ENCODE measurements around the gene CAPN3.

The CAPN3 gene

DNA sequence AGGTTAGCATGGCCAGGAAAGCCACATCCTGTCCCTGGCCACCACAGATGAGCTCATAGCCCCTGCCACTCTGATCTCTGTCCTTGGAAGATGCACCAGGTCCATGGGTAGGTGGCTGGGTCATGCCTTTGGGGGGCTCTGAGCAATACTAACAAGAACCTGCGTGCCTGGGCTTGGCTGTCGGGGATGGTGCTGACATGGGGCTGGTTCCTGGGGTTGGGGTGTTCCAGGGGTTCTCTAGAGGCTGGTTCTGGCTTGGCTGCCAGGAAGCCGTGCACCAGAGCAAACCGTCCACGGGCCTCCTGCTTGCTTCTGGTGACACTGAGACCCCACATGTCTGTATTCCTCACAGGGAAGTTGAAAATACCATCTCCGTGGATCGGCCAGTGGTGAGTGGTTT lies 44.1 kb downstream of the CAPN3 start (continued):
- TF ChIP-seq, protein P1, sequence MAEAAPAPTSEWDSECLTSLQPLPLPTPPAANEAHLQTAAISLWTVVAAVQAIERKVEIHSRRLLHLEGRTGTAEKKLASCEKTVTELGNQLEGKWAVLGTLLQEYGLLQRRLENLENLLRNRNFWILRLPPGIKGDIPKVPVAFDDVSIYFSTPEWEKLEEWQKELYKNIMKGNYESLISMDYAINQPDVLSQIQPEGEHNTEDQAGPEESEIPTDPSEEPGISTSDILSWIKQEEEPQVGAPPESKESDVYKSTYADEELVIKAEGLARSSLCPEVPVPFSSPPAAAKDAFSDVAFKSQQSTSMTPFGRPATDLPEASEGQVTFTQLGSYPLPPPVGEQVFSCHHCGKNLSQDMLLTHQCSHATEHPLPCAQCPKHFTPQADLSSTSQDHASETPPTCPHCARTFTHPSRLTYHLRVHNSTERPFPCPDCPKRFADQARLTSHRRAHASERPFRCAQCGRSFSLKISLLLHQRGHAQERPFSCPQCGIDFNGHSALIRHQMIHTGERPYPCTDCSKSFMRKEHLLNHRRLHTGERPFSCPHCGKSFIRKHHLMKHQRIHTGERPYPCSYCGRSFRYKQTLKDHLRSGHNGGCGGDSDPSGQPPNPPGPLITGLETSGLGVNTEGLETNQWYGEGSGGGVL (tag by site-specific recombination; IDR thresholded peaks at IDR 0.05), result no peak
- TF ChIP-seq ZNF473 (tag by site-specific recombination; IDR thresholded peaks at IDR 0.05) (no peak), ZNF558 (tag by site-specific recombination; IDR thresholded peaks at IDR 0.05) (no peak), ZNF600 (tag by site-specific recombination; IDR thresholded peaks at IDR 0.05) (no peak), ZNF239 (tag by site-specific recombination; IDR thresholded peaks at IDR 0.05) (no peak), ZSCAN4 (tag by site-specific recombination; IDR thresholded peaks at IDR 0.05) (no peak), ZSCAN23 (tag by site-specific recombination; IDR thresholded peaks at IDR 0.05) (no peak), KLF8 (tag by site-specific recombination; IDR thresholded peaks at IDR 0.05) (no peak)

DNA sequence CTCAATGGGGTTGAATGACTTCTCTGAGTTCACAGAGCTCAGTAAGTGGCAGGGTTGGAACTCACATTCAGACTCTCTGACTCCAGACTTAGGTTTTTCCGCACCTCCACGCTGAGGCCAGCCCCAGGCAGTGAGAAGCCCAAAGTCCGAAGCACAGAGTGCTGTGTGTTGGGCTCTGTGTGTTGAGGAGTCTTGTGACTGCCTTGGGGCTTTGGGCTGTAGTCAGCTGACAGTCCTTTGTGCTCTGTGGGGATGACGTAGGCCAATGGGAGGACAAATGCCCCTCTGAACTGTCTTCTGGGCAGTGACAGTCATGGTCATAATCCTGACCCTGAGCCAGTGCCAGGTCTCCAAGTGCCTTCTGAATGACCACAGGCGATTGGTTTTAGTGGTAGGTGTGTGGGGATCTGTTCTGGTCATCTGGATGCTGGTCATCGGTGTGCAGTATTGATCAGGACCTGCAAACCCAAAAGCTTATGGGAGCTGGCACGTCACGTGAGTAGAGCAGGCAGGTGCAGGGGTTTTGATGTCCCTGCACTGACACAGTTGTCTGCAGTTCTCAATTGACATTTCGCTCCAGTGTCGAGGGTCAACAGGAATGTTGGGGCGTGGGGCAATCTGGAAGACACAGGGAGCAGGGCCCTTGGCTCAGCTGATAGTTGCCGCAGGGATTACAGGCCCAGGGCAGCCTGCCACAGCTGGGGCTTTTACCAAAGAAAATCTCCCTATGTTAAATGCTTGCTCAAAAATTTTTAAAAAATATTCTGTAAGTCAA lies 45.3 kb downstream of the CAPN3 start:
- Histone ChIP-seq H3K36me3 (ENCODE audit: control insufficient read depth in 2 of 2, insufficient read depth in 1 of 2, low read length in 2 of 2) (no peaks in the 10 kb centered on the region), H3K9me3 (ENCODE audit: control insufficient read depth, insufficient read depth, low read depth, low read length) (no peaks in the 10 kb centered on the region), H3K27ac (ENCODE audit: extremely low read depth, low read depth, low read length) (no peak overlapping the region), H3K4me1 (ENCODE audit: control insufficient read depth, insufficient read depth, low read length) (no peaks in the 10 kb centered on the region), H3K4me3 (ENCODE audit: low read depth, low read length) (no peak overlapping the region)
- ChIA-PET CTCF (interaction anchor here (0.6 kb wide), 1 partner anchor 122 kb away, joined by 6 read pairs; no protein-coding TSS in a partner anchor), POLR2A (no interaction called here)
- TF ChIP-seq ZNF239 (tag by site-specific recombination; IDR thresholded peaks at IDR 0.05) (no peak), ZNF510 (tag by site-specific recombination; IDR thresholded peaks at IDR 0.05; ENCODE audit: insufficient replicate concordance) (no peak), ZNF449 (tag by site-specific recombination; IDR thresholded peaks at IDR 0.05) (0 out of 2 replicates have a peak, but pooled peaks have one; percentile 33)

DNA sequence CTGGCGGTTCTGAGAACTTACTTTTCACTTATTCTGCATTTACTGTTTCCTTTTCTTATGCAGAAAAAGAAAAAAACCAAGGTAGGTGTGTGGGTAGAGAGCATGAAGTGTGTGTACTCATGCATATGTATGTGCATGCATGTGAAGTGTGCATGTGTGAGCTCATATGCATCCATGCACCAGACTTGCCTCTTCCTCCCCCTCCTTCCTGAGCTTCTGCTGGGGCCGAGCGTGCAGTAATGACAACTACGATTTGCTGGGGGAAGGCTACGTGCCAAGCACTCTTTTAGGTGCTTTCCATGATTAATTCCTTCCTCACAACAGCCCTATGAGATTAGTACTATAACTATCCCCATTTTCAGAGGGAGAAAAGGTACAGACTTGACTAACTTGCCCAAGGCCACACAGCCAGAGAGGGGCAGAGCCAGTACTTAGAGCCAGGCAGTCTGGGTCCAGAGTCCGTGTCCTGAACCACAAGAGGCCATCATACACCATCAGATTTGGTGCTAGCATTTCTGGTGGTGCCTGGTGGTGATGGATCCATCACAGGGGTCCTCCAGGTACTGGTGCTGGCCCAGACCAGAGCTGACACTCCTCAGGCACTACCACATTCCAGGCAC lies 46.7 kb downstream of the CAPN3 start:
- Histone ChIP-seq H3K9me3 (ENCODE audit: control insufficient read depth, insufficient read depth, low read depth, low read length) (no peaks in the 10 kb centered on the region), H3K27ac (ENCODE audit: extremely low read depth, low read depth, low read length) (no peak overlapping the region), H3K4me3 (ENCODE audit: low read depth, low read length) (no peak overlapping the region), H3K36me3 (ENCODE audit: control insufficient read depth in 2 of 2, insufficient read depth in 1 of 2, low read length in 2 of 2) (peaks cover 0 to 4% of the 10 kb centered on the region in 2 experiments; a peak in 1 of 3 replicates), H3K4me1 (ENCODE audit: control insufficient read depth, insufficient read depth, low read length) (no peaks in the 10 kb centered on the region)
- TF ChIP-seq SALL2 (tag by site-specific recombination; IDR thresholded peaks at IDR 0.05; ENCODE audit: borderline replicate concordance) (no peak), ZNF311 (tag by site-specific recombination; IDR thresholded peaks at IDR 0.05; ENCODE audit: borderline replicate concordance) (no peak), ZNF596 (tag by site-specific recombination; IDR thresholded peaks at IDR 0.05) (no peak)
- POLR2A ChIA-PET, result no interaction called here
- CTCF ChIA-PET, result no interaction called here

DNA sequence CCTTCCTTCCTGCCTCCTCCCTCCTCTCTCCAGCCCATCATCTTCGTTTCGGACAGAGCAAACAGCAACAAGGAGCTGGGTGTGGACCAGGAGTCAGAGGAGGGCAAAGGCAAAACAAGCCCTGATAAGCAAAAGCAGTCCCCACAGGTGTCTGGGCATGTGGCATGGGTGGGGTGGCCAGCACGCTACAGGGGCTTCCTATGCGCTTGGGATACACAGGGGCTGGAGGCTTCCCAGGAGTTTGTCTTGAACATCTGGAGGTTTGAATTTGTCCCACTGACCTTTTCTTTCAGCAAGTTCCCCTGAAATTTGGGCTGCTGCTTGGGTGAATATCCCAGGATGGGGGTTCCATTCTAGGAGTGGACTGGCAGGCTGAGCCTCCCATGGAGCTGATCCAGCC lies 48.9 kb downstream of the CAPN3 start:
- POLR2A ChIA-PET, result no interaction called here
- Histone ChIP-seq H3K4me3 (ENCODE audit: low read depth, low read length) (no peak overlapping the region), H3K27ac (ENCODE audit: extremely low read depth, low read depth, low read length) (no peak overlapping the region), H3K36me3 (ENCODE audit: control insufficient read depth in 2 of 2, insufficient read depth in 1 of 2, low read length in 2 of 2) (peaks cover 0 to 19% of the 10 kb centered on the region in 2 experiments; a peak in 1 of 3 replicates), H3K9me3 (ENCODE audit: control insufficient read depth, insufficient read depth, low read depth, low read length) (no peaks in the 10 kb centered on the region), H3K4me1 (ENCODE audit: control insufficient read depth, insufficient read depth, low read length) (no peaks in the 10 kb centered on the region)
- CTCF ChIA-PET, result interaction anchor here (1.0 kb wide), 1 partner anchor 23 kb away, joined by 3 read pairs; no protein-coding TSS in a partner anchor
- TF ChIP-seq ZBTB6 (tag by site-specific recombination; IDR thresholded peaks at IDR 0.05) (no peak), ZNF473 (tag by site-specific recombination; IDR thresholded peaks at IDR 0.05) (no peak), ZNF221 (tag by site-specific recombination; IDR thresholded peaks at IDR 0.05; ENCODE audit: borderline replicate concordance) (no peak), ZNF266 (tag by site-specific recombination; IDR thresholded peaks at IDR 0.05; ENCODE audit: low read depth) (no peak), ZXDB (tag by site-specific recombination; IDR thresholded peaks at IDR 0.05) (no peak), PATZ1 (tag by site-specific recombination; IDR thresholded peaks at IDR 0.05) (no peak), ZNF624 (tag by site-specific recombination; IDR thresholded peaks at IDR 0.05) (no peak), BCL11B (tag by site-specific recombination; IDR thresholded peaks at IDR 0.05; ENCODE audit: low read depth) (no peak)

Measured in HEK293 (cell line).